ENCODE data around the gene DOHH.

DNA sequence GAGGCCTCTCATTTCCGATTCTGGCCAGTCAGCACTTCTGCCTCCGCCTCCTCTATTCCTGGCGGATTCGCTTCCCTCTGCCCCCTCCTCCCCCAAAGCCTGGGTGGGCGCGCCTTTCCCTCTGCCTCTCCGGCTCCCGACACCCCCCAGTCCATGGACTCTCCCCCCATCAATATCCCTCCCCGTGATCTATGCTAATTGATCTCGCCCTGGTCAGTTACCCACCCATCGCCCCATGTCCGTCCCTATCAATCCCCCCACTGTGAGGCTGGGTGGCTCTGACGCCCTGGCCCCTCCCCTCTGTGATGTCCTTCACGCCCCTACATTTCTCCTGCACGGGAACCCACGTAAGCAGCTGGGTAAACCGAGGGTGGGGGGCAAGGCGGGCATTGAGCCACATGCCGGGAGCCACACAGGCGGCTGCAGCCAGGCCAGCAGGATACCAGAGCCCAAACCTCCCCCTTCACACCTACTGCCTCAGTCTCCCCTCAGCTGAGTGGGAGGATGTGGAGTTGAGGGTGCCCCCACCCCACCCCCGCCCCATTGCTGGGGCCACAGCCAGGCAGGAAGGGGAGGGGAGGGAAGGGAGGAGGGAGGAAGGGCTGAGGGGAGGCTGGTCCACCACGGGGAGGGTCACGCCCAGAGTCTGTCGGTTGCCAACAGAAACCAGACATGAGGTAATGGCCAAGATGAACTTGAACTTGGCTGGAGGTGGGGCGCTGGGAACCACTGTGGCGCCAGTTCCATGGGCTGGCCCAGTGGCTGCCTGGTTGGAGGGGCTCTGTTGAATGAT, 41.2 kb downstream of the DOHH start:
- TF ChIP-seq EZH2 (IDR thresholded peaks at IDR 0.05), result no peak
- TF ChIP-seq POLR2AphosphoS5 (IDR thresholded peaks at IDR 0.05; ENCODE audit: borderline replicate concordance, low read depth, low read length), result no peak
